OCI-LY3 (cell line): Measurements from ENCODE around the gene EPHA2.

Experiments
- H2AFZ ChIP-seq: fragments of 200-600, 300-600 bp; shearing (Covaris generic); 2 replicates; pipeline ENCODE4 v1.6.0; 2014; ENCODE audit warnings: antibody characterized with exemption, low read depth, low read length
- H3K27ac ChIP-seq: fragments of 200-600, 300-600 bp; sonication (generic); 2 replicates; pipeline ENCODE4 v1.5.1; 2014; ENCODE audit warnings: mild to moderate bottlenecking, low read length, moderate library complexity, mixed read lengths
- H3K27me3 ChIP-seq: fragments of 200-600, 300-600 bp; sonication (generic); 2 replicates; pipeline ENCODE4 v1.6.1; 2014; ENCODE audit warnings: low read depth, low read length, mixed read lengths
- H3K36me3 ChIP-seq: fragments of 200-600, 300-600 bp; sonication (generic); replicated peaks from 2 replicates; pipeline ENCODE3; 2014; ENCODE audit warnings: low read depth, low read length, mixed read lengths
- H3K4me1 ChIP-seq: fragments of 300-600, 200-600 bp; sonication (generic); 2 replicates; pipeline ENCODE4 v1.6.1; 2014; ENCODE audit warnings: low read length, mixed read lengths
- H3K4me2 ChIP-seq: fragments of 200-600, 300-600 bp; sonication (generic); 2 replicates; pipeline ENCODE4 v1.6.1; 2014; ENCODE audit warnings: low read length, mixed read lengths
- H3K4me3 ChIP-seq: fragments of 300-600, 200-600 bp; sonication (generic); 2 replicates; pipeline ENCODE4 v1.5.1; 2014; ENCODE audit warnings: antibody characterized with exemption, mild to moderate bottlenecking, low read length, moderate library complexity
- H3K79me2 ChIP-seq: fragments of 300-600, 200-600 bp; shearing (Covaris generic); 2 replicates; pipeline ENCODE4 v1.6.1; 2014; ENCODE audit warnings: mild to moderate bottlenecking, low read length, mixed read lengths
- H3K9ac ChIP-seq: fragments of 300-600, 200-600 bp; shearing (Covaris generic); 2 replicates; pipeline ENCODE4 v1.6.0; 2014; ENCODE audit warnings: mild to moderate bottlenecking, low read length, moderate library complexity
- H3K9me3 ChIP-seq: fragments of 200-600, 300-600 bp; shearing (Covaris generic); 2 replicates; pipeline ENCODE4 v1.6.1; 2014; ENCODE audit warnings: low read length, mixed read lengths; ENCODE audit not compliant: insufficient read depth
- H4K20me1 ChIP-seq: fragments of 200-600, 300-600 bp; sonication (generic); 2 replicates; pipeline ENCODE4 v1.6.1; 2016; ENCODE audit warnings: low read length, mixed read lengths; ENCODE audit not compliant: insufficient read depth
- EZH2phosphoT487 ChIP-seq: fragments of 200-600 bp; shearing (Covaris generic); IDR thresholded peaks from 2 replicates; pipeline ENCODE4 v1.6.1; 2018; ENCODE audit warnings: antibody characterized with exemption, mixed run types, low read depth
- TF ChIP-seq, protein P1 (sequence below): fragments of 200-600, 300-600 bp; sonication (generic); IDR thresholded peaks from 2 replicates; pipeline ENCODE4 v1.5.1; 2014; ENCODE audit warnings: antibody characterized with exemption, low read length, low read depth

Gene EPHA2

DNA sequence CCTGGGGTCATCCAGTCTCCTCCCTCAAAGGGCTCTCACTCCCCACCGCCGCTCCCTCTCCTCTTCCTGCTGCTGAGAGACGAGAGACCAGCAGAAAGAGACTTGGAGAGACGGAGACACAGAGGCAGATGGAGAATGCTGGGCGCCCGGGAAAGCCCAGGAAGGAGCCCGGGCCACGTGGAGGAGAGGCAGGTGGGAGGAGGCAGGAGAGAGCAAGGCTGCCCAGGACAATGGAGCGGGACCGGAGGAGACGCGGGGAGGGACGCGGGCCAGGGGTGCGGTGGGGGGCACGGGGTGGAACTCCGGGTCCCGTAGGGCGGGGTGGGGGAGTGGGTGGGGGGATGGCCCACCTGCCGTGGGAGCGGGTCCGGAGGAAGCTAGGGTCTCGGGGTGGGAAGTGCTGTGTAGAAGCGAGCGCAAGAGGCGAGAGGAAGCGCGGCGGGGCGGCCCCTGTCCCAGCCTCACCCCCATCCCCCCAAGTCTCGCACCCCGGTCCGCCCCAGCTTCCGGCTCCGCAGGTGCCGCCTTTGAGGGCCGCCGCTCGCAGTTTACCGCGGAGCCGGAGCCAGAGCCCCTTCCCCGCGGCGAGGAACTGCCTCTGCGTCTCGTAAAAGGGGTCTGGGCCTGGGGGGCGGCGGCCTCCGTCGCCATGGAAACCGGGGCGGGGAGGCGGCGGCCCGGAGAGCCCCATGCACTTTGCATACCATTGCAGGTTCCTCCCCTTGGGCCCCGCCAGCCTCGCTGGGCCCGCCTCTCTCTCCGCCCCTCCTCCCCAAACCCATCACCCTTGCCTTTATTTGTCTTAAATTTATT lies 11.7 kb upstream of the EPHA2 start:
- peaks cover 10% of the 10 kb centered on the region for H3K4me1 ChIP-seq
- H3K9ac ChIP-seq = peak overlapping the region; percentile 83
- no peaks in the 10 kb centered on the region for H3K36me3 ChIP-seq
- H4K20me1 ChIP-seq = no peaks in the 10 kb centered on the region
- no peaks in the 10 kb centered on the region for H3K27me3 ChIP-seq
- peak overlapping the region; percentile 72 for H3K27ac ChIP-seq
- H2AFZ ChIP-seq = peak overlapping the region; percentile 92; the same call in 1 of the 2 replicates
- H3K4me3 ChIP-seq = peak overlapping the region; percentile 87
- TF ChIP-seq, protein P1, sequence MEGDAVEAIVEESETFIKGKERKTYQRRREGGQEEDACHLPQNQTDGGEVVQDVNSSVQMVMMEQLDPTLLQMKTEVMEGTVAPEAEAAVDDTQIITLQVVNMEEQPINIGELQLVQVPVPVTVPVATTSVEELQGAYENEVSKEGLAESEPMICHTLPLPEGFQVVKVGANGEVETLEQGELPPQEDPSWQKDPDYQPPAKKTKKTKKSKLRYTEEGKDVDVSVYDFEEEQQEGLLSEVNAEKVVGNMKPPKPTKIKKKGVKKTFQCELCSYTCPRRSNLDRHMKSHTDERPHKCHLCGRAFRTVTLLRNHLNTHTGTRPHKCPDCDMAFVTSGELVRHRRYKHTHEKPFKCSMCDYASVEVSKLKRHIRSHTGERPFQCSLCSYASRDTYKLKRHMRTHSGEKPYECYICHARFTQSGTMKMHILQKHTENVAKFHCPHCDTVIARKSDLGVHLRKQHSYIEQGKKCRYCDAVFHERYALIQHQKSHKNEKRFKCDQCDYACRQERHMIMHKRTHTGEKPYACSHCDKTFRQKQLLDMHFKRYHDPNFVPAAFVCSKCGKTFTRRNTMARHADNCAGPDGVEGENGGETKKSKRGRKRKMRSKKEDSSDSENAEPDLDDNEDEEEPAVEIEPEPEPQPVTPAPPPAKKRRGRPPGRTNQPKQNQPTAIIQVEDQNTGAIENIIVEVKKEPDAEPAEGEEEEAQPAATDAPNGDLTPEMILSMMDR = no peak
- TF ChIP-seq EZH2phosphoT487 = no peak
- no peaks in the 10 kb centered on the region for H3K9me3 ChIP-seq
- no peaks in the 10 kb centered on the region for H3K79me2 ChIP-seq
- peak overlapping the region; percentile 93 for H3K4me2 ChIP-seq

DNA sequence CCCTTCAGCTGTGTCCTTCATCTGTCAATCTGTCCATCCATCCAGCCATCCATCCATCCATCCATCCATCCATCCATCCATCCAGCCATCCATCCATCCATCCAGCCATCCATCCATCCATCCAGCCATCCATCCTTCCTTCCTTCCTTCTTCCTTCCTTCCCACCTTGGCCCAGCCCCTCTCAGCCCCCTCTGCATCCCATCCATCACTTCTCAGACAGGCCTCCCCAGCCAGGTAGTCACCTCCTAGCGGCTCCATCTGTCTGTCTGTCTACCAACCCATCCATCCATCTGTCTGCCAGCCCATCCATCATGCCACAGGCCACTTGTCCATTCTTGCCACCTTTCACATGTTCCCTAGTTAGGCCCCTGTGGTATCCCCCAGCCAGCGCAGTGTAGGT lies 10.2 kb upstream of the EPHA2 start:
- Histone ChIP-seq H3K4me3 (no peak overlapping the region), H3K9ac (no peak overlapping the region), H4K20me1 (no peaks in the 10 kb centered on the region), H3K4me2 (no peak overlapping the region), H3K9me3 (no peaks in the 10 kb centered on the region), H3K27ac (no peak overlapping the region), H3K27me3 (no peaks in the 10 kb centered on the region), H3K4me1 (peaks cover 10% of the 10 kb centered on the region), H3K36me3 (no peaks in the 10 kb centered on the region), H3K79me2 (no peaks in the 10 kb centered on the region), H2AFZ (no peak overlapping the region)
- TF ChIP-seq, protein P1 = no peak
- TF ChIP-seq EZH2phosphoT487 = no peak

- Histone ChIP-seq H3K27me3 (no peaks in the 10 kb centered on the region), H3K36me3 (no peaks in the 10 kb centered on the region), H3K9me3 (no peaks in the 10 kb centered on the region), H3K27ac (no peak overlapping the region), H3K4me1 (peaks cover 10% of the 10 kb centered on the region), H3K79me2 (no peaks in the 10 kb centered on the region), H3K4me2 (no peak overlapping the region), H4K20me1 (no peaks in the 10 kb centered on the region), H2AFZ (no peak overlapping the region), H3K9ac (no peak overlapping the region), H3K4me3 (no peak overlapping the region)
- no peak for TF ChIP-seq EZH2phosphoT487
- TF ChIP-seq, protein P1 = no peak
These were observed 9.7 kb upstream of the EPHA2 start for GRCh38 chr1:16165548-16165947.

DNA sequence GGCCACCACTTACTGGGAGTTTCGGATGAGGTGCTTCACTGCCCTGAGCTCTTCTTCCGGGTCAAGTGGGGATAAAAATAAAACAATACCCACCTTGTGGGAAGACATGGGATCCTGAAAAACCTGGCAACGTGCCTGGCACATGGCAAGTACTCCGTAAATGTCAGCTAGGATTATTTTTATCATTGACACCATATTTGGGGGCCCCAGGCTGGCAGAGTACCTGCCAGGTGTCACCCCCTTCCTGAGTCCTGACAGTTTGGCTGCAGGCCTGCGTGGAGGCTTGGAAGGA lies 9.2 kb upstream of the EPHA2 start:
- Histone ChIP-seq H4K20me1 (no peaks in the 10 kb centered on the region), H3K9ac (no peak overlapping the region), H3K4me1 (peaks cover 10% of the 10 kb centered on the region), H3K36me3 (no peaks in the 10 kb centered on the region), H3K9me3 (no peaks in the 10 kb centered on the region), H3K27me3 (no peaks in the 10 kb centered on the region), H3K79me2 (no peaks in the 10 kb centered on the region), H2AFZ (no peak overlapping the region), H3K27ac (no peak overlapping the region), H3K4me3 (no peak overlapping the region), H3K4me2 (no peak overlapping the region)
- TF ChIP-seq, protein P1 = no peak
- TF ChIP-seq EZH2phosphoT487 = no peak
